H1 (cell line): ENCODE measurements around the gene SUSD1.

Source experiments
- BRCA1 ChIP-seq: IDR thresholded peaks from 2 replicates; pipeline ENCODE4 v1.6.1; 2012; ENCODE audit warnings: low read depth, low read length, improper control_type of control experiment
- EZH2 ChIP-seq: fragments of 200-600 bp; sonication (generic); IDR thresholded peaks from 2 replicates; pipeline ENCODE4 v1.7.1; 2012; ENCODE audit warnings: low read depth, mild to moderate bottlenecking, moderate library complexity, low read length, inconsistent platforms; ENCODE audit not compliant: severe bottlenecking
- KDM5A ChIP-seq: fragments of 200-600 bp; IDR thresholded peaks from 2 replicates; pipeline ENCODE4 v1.7.1; 2012; ENCODE audit warnings: mild to moderate bottlenecking, low read length, inconsistent platforms, mixed read lengths
- MAX ChIP-seq: IDR thresholded peaks from 2 replicates; pipeline ENCODE4 v1.6.1; 2012; ENCODE audit warnings: inconsistent platforms
- RXRA ChIP-seq: IDR thresholded peaks from 2 replicates; pipeline ENCODE4 v1.6.1; 2011; ENCODE audit warnings: low read depth, mild to moderate bottlenecking, low read length, moderate library complexity; ENCODE audit not compliant: insufficient read depth
- TCF12 ChIP-seq: IDR thresholded peaks from 2 replicates; pipeline ENCODE4 v1.6.1; 2011; ENCODE audit warnings: low read depth, mild to moderate bottlenecking, low read length
- ZNF274 ChIP-seq: IDR thresholded peaks from 2 replicates; pipeline ENCODE4 v1.7.0; 2012; ENCODE audit warnings: low read length, borderline replicate concordance; ENCODE audit errors: extremely low read depth
- TF ChIP-seq, protein P1 (sequence below), 3 experiments: IDR thresholded peaks; 1 replicate in 2 of 3; 2 replicates in 1 of 3; pipeline versions ENCODE4 v1.5.1 to v1.6.1; 2011; ENCODE audit warnings: low read length in 3 of 3, mild to moderate bottlenecking in 3 of 3, inconsistent platforms in 2 of 3, low read depth in 1 of 3, moderate library complexity in 1 of 3; ENCODE audit not compliant: insufficient read depth in 1 of 3; ENCODE audit errors: control extremely low read depth in 1 of 3

GRCh38 chr9:112054916-112055315 lies 120.2 kb downstream of the SUSD1 start:
- TF ChIP-seq, protein P1, sequence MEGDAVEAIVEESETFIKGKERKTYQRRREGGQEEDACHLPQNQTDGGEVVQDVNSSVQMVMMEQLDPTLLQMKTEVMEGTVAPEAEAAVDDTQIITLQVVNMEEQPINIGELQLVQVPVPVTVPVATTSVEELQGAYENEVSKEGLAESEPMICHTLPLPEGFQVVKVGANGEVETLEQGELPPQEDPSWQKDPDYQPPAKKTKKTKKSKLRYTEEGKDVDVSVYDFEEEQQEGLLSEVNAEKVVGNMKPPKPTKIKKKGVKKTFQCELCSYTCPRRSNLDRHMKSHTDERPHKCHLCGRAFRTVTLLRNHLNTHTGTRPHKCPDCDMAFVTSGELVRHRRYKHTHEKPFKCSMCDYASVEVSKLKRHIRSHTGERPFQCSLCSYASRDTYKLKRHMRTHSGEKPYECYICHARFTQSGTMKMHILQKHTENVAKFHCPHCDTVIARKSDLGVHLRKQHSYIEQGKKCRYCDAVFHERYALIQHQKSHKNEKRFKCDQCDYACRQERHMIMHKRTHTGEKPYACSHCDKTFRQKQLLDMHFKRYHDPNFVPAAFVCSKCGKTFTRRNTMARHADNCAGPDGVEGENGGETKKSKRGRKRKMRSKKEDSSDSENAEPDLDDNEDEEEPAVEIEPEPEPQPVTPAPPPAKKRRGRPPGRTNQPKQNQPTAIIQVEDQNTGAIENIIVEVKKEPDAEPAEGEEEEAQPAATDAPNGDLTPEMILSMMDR (IDR thresholded peaks at IDR 0.05; ENCODE audit: control extremely low read depth in 1 of 3, insufficient read depth in 1 of 3, low read depth in 1 of 3, low read length in 3 of 3): no peak
- TF ChIP-seq ZNF274 (no peak), TCF12 (no peak), BRCA1 (no peak), EZH2 (no peak), MAX (no peak), RXRA (no peak), KDM5A (no peak)
